Thyroid gland (tissue), 4 donors: ENCODE measurements around the gene TFPI. TPM values are rescaled to one million over a fixed set of nuclear protein-coding genes. Genes with fewer than 3 reads are reported as not detected.

Experiments
- DNase-seq, 2 donors: peaks; one replicate each; pipeline ENCODE4 v3.0.0-alpha.2; 2019
- H3K27ac ChIP-seq, 3 donors: fragments of 200-600 bp; sonication (generic); 1 replicate in 2 of 3; 2 replicates in 1 of 3; pipeline ENCODE4 v1.5.1; 2016 to 2019; ENCODE audit warnings: mild to moderate bottlenecking in 1 of 3, moderate library complexity in 1 of 3
- H3K27me3 ChIP-seq: fragments of 200-600 bp; sonication (generic); one replicate; pipeline ENCODE4 v1.5.1; 2019
- H3K36me3 ChIP-seq, 2 donors: fragments of 200-600 bp; sonication (generic); one replicate each; pipeline ENCODE4 v1.5.1; 2016 to 2019
- H3K4me1 ChIP-seq, 2 donors: fragments of 200-600 bp; sonication (generic); one replicate each; pipeline ENCODE4 v1.5.1; 2017 to 2019
- H3K4me3 ChIP-seq, 3 donors: fragments of 200-600 bp; sonication (generic); replicated peaks in 1 of 3; 1 replicate in 2 of 3; 2 replicates in 1 of 3; pipeline ENCODE4 v1.5.1; 2016; ENCODE audit warnings: mild to moderate bottlenecking in 1 of 3
- H3K9me3 ChIP-seq: fragments of 200-600 bp; sonication (generic); one replicate; pipeline ENCODE4 v1.5.1; 2017
- POLR2A ChIP-seq, 2 donors: fragments of 450-650 bp; IDR thresholded peaks; one replicate each; pipeline ENCODE4 v1.6.1; 2017; ENCODE audit warnings: antibody characterized with exemption in 2 of 2, mild to moderate bottlenecking in 2 of 2, moderate library complexity in 1 of 2
- WGBS, 2 donors: methylation state at CpG; one replicate each; pipeline ENCODE4 v1.1.5; 2017; 5-methylcytosine and 5-hydroxymethylcytosine counted together
- intact Hi-C: fragments of 100-400 bp; cut with DNase I; formaldehyde crosslinking; loops from one replicate; pipeline ENCODE4 v1.15.1; 2023
- total RNA-seq, 4 donors: library from RNA; depleted of rRNA; stranded (reverse); fragments of >200 nt; gene quantifications; one replicate each; pipeline ENCODE4 v1.2.3, GENCODE V29; 2016
- TF ChIP-seq, protein P1 (sequence below), 6 experiments: fragments of 200-600 bp in 3 of 6; fragments of 450-650 bp in 3 of 6; sonication (generic) in 3 of 6; IDR thresholded peaks; one replicate each; pipeline ENCODE4 v1.5.1; 2016 to 2019; ENCODE audit warnings: antibody characterized with exemption in 6 of 6, mild to moderate bottlenecking in 2 of 6, inconsistent platforms in 1 of 6, moderate library complexity in 1 of 6

TFPI gene
- total RNA-seq, 4 donors from 2014 or later = 56.7 to 208 (median 144) TPM

DNA sequence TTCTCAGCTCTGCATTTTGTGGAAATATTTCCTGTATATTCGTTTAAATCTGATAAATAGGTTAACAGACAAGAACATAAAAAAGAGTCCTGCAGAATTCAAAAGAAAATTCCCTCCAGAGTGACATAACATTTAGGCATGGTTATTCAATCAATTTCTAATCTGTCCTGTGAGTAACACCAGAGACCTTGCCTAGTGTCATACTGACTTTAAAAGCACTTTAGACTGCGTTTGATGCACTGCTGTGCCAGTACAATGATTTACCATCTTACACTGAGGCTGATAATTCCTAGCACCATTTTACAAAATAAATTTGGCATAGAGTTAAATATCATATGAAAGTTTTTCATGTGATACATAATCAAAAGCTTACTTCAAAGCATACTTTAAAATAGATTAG lies 70.7 kb downstream of the TFPI start:
- intact Hi-C loops = no loop called here
- 34 to 36% methylated on average over 2 of the region's 2 CpGs for WGBS, 2 donors
- H3K9me3 ChIP-seq = no peaks in the 10 kb centered on the region

DNA sequence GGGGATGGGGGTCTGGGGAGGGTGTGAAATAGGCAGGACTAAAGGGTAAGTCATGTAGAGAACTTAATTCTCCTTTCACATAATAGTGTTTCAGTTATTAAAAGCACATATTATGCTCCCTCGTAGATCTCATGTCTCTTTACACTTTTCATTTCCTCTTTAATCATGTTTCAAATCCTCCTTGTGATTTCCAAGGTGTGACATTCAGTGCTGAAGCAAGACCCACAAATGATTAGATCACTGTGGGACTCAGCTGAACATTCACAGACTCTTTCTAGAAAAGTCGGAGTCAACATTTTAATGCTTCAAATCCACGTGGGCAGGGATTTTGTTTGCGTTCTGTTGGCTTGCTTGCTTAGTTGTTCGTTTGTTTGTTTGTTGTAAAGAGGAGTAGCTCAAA lies 71.4 kb downstream of the TFPI start:
- intact Hi-C loops = no loop called here
- Histone ChIP-seq H3K36me3 (no peaks in the 10 kb centered on the region), H3K27me3 (no peaks in the 10 kb centered on the region), H3K4me3 (no peak overlapping the region), H3K27ac (no peak overlapping the region), H3K4me1 (no peaks in the 10 kb centered on the region), H3K9me3 (no peaks in the 10 kb centered on the region)
- WGBS, 2 donors = 68 to 79% methylated on average over 5 of the region's 5 CpGs
- TF ChIP-seq, protein P1, sequence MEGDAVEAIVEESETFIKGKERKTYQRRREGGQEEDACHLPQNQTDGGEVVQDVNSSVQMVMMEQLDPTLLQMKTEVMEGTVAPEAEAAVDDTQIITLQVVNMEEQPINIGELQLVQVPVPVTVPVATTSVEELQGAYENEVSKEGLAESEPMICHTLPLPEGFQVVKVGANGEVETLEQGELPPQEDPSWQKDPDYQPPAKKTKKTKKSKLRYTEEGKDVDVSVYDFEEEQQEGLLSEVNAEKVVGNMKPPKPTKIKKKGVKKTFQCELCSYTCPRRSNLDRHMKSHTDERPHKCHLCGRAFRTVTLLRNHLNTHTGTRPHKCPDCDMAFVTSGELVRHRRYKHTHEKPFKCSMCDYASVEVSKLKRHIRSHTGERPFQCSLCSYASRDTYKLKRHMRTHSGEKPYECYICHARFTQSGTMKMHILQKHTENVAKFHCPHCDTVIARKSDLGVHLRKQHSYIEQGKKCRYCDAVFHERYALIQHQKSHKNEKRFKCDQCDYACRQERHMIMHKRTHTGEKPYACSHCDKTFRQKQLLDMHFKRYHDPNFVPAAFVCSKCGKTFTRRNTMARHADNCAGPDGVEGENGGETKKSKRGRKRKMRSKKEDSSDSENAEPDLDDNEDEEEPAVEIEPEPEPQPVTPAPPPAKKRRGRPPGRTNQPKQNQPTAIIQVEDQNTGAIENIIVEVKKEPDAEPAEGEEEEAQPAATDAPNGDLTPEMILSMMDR (IDR thresholded peaks at IDR 0.05) = no peak
- TF ChIP-seq POLR2A (IDR thresholded peaks at IDR 0.05) = no peak
- DNase-seq = no peak

More for the DNA sequence above, 70.7 kb downstream of the TFPI start:
- Histone ChIP-seq H3K4me1 (no peaks in the 10 kb centered on the region), H3K36me3 (no peaks in the 10 kb centered on the region), H3K27ac (no peak overlapping the region), H3K27me3 (no peaks in the 10 kb centered on the region), H3K4me3 (no peak overlapping the region)
- no peak for DNase-seq
- TF ChIP-seq POLR2A (IDR thresholded peaks at IDR 0.05) = no peak
- TF ChIP-seq, protein P1 (IDR thresholded peaks at IDR 0.05) = no peak

DNA sequence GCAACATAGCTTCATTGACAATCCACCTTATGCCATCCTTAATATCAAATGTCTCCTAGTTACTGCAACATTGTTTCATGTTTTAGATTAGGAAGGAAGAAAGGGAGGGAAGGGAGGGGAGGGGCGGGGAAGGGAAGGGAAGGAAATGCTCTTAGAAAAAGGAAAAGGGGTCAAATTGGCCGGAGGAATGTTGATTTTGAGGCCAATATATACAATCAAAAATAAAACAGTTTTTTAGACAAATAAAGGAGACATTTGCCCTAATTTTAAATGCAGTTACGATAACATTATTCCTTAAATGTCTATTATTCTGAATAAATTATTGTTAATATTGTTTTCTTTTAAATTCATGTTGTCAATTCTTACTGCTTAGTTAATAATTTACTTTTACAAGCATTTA lies 72.7 kb downstream of the TFPI start:
- DNase-seq = no peak
- TF ChIP-seq POLR2A (IDR thresholded peaks at IDR 0.05) = no peak
- TF ChIP-seq, protein P1 (IDR thresholded peaks at IDR 0.05) = no peak
- no peak overlapping the region for H3K4me3 ChIP-seq
- no peak overlapping the region for H3K27ac ChIP-seq
- no peaks in the 10 kb centered on the region for H3K9me3 ChIP-seq
- WGBS, 2 donors = 72 to 73% methylated on average over 3 of the region's 3 CpGs
- H3K4me1 ChIP-seq = no peaks in the 10 kb centered on the region
- no peaks in the 10 kb centered on the region for H3K36me3 ChIP-seq
- intact Hi-C loops = no loop called here
- no peaks in the 10 kb centered on the region for H3K27me3 ChIP-seq

DNA sequence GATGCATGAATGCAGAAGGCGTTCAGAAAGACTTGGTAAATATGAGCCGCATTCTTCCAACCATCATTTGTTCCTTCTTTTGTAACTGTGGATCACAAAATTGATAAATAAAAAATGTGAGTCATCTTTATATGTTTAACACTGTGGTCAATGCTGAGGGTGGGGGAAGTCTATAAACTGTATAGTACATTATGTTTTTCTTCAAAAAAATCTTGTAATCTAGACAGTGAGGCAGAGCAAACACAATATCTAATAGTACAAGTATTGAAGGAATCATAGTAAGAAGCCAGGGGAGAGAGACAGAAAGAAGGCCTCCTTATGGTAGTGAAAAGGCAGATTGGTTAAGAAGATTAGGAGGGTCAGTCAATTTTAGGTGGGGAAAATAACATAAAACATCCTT lies 75.5 kb downstream of the TFPI start:
- intact Hi-C loops = no loop called here
- Histone ChIP-seq H3K4me3 (no peak overlapping the region), H3K27ac (no peak overlapping the region), H3K27me3 (no peaks in the 10 kb centered on the region), H3K9me3 (no peaks in the 10 kb centered on the region), H3K36me3 (no peaks in the 10 kb centered on the region), H3K4me1 (no peaks in the 10 kb centered on the region)
- TF ChIP-seq, protein P1 (IDR thresholded peaks at IDR 0.05) = no peak
- TF ChIP-seq POLR2A (IDR thresholded peaks at IDR 0.05) = no peak
- 92 to 97% methylated on average over 2 of the region's 2 CpGs for WGBS, 2 donors
- DNase-seq = no peak

DNA sequence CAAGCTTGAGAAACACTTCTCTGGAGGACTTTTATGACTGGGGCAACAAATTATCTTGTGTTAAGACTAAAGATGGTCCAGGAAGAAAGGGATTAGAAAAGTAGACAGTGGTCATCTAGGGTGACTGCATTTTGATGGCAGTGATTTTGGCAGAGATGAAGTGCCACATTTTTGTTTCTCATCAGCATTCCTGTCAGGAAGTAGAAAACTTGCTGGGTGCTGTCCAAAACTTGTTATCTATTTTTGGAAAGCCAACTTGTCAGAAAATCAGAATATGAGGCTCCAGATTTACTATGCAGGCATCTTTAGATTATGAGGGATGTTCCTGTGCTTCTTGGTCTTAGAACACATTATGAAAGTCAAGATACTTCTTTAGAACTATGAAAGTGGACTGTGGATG lies 77.2 kb downstream of the TFPI start:
- no peaks in the 10 kb centered on the region for H3K27me3 ChIP-seq
- H3K4me3 ChIP-seq = no peak overlapping the region
- intact Hi-C loops = no loop called here
- no peaks in the 10 kb centered on the region for H3K4me1 ChIP-seq
- no peaks in the 10 kb centered on the region for H3K36me3 ChIP-seq
- no peaks in the 10 kb centered on the region for H3K9me3 ChIP-seq
- no peak for DNase-seq
- TF ChIP-seq POLR2A (IDR thresholded peaks at IDR 0.05) = no peak
- TF ChIP-seq, protein P1 (IDR thresholded peaks at IDR 0.05) = no peak
- H3K27ac ChIP-seq = no peak overlapping the region
